HepG2 (cell line): ENCODE results near the gene C7orf57.

Source experiments
- EP300 ChIP-seq, 3 experiments: sonication (generic) in 1 of 3; formaldehyde crosslinking in 1 of 3; IDR thresholded peaks; 2 replicates each; pipeline versions ENCODE4 v1.5.1 to v1.6.1; 2011 to 2020; ENCODE audit warnings: low read depth in 2 of 3, low read length in 2 of 3, borderline replicate concordance in 1 of 3, improper control_type of control experiment in 1 of 3, mild to moderate bottlenecking in 1 of 3, missing genetic modification reagents in 1 of 3, moderate library complexity in 1 of 3
- JUND ChIP-seq: sonication (generic); formaldehyde crosslinking; IDR thresholded peaks from 2 replicates; pipeline ENCODE4 v1.8.0; 2022; ENCODE audit warnings: mild to moderate bottlenecking, missing genetic modification reagents
- ZNF782 ChIP-seq: sonication (generic); formaldehyde crosslinking; IDR thresholded peaks from 2 replicates; pipeline ENCODE4 v1.4.0; 2020; ENCODE audit warnings: missing genetic modification reagents, mild to moderate bottlenecking, borderline replicate concordance

GRCh38 chr7:47991270-47991669 lies 44.1 kb upstream of the C7orf57 start:
- TF ChIP-seq EP300 (IDR thresholded peaks at IDR 0.05; ENCODE audit: low read depth in 2 of 2, low read length in 2 of 2) (no peak), EP300 (CRISPR knock-in tag; IDR thresholded peaks at IDR 0.05; ENCODE audit: borderline replicate concordance) (no peak), ZNF782 (CRISPR knock-in tag) (no peak), JUND (CRISPR knock-in tag) (no peak)
